Ishikawa (cell line): ENCODE data around the gene CAMK1D.

Experiments used
- EP300 ChIP-seq: IDR thresholded peaks from 2 replicates; pipeline ENCODE4 v1.6.1; 2012; ENCODE audit warnings: borderline replicate concordance
- TAF1 ChIP-seq: IDR thresholded peaks from 2 replicates; pipeline ENCODE4 v1.6.1; 2012; ENCODE audit warnings: low read depth, mild to moderate bottlenecking
- TEAD4 ChIP-seq: IDR thresholded peaks from 2 replicates; pipeline ENCODE4 v1.6.1; 2012
- ZBTB7A ChIP-seq: IDR thresholded peaks from 2 replicates; pipeline ENCODE4 v1.6.1; 2012; ENCODE audit warnings: low read depth
- TF ChIP-seq, protein P1 (sequence below): IDR thresholded peaks from 2 replicates; pipeline ENCODE4 v1.6.1; 2012; ENCODE audit warnings: low read depth, mild to moderate bottlenecking

DNA sequence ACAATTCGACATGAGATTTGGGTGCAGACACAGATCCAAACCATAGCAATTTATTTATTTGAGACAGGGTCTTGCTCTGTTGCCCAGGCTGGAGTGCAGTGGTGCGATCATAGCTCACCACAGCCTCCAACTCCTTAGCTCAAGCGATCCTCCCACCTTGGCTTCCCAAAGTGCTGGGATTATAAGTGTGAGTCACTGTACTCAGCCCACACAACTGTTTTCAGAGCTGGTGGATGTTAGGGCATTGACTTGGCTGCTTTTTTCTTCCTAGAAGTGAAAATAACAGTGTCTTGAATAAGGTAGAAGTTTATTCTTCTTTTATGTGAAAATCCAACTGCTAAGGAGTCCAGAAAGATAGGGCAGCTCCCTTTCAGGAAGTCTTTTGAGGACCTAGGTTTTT, 520.1 kb downstream of the CAMK1D start:
- TF ChIP-seq EP300: no peak
- TF ChIP-seq, protein P1, sequence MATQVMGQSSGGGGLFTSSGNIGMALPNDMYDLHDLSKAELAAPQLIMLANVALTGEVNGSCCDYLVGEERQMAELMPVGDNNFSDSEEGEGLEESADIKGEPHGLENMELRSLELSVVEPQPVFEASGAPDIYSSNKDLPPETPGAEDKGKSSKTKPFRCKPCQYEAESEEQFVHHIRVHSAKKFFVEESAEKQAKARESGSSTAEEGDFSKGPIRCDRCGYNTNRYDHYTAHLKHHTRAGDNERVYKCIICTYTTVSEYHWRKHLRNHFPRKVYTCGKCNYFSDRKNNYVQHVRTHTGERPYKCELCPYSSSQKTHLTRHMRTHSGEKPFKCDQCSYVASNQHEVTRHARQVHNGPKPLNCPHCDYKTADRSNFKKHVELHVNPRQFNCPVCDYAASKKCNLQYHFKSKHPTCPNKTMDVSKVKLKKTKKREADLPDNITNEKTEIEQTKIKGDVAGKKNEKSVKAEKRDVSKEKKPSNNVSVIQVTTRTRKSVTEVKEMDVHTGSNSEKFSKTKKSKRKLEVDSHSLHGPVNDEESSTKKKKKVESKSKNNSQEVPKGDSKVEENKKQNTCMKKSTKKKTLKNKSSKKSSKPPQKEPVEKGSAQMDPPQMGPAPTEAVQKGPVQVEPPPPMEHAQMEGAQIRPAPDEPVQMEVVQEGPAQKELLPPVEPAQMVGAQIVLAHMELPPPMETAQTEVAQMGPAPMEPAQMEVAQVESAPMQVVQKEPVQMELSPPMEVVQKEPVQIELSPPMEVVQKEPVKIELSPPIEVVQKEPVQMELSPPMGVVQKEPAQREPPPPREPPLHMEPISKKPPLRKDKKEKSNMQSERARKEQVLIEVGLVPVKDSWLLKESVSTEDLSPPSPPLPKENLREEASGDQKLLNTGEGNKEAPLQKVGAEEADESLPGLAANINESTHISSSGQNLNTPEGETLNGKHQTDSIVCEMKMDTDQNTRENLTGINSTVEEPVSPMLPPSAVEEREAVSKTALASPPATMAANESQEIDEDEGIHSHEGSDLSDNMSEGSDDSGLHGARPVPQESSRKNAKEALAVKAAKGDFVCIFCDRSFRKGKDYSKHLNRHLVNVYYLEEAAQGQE: no peak
- no peak for TF ChIP-seq TEAD4
- TF ChIP-seq ZBTB7A: no peak
- TF ChIP-seq TAF1: no peak
